ENCODE data around the gene WFDC1.

DNA sequence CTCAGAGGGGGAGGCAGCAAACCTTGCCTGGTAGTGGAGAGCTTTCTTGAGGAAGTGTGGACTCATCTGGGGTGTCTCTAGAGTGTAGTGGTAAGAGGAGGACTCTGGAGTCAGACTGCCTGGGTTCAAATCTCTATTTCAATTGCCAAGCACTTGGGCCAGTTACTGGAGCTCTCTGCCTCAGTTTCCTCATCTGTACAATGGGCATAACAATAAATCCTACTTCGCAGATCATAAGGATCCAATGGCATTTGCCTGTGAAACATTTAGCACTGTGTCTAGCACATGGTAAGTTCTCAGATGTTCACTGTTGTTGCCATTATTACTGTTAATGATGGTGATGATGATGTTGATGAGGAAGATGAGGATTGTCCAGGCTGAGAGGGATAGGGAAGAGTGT is 23.6 kb upstream of the WFDC1 start:
- TF ChIP-seq POLR2A (IDR thresholded peaks at IDR 0.05), result no peak
- TF ChIP-seq, protein P1, sequence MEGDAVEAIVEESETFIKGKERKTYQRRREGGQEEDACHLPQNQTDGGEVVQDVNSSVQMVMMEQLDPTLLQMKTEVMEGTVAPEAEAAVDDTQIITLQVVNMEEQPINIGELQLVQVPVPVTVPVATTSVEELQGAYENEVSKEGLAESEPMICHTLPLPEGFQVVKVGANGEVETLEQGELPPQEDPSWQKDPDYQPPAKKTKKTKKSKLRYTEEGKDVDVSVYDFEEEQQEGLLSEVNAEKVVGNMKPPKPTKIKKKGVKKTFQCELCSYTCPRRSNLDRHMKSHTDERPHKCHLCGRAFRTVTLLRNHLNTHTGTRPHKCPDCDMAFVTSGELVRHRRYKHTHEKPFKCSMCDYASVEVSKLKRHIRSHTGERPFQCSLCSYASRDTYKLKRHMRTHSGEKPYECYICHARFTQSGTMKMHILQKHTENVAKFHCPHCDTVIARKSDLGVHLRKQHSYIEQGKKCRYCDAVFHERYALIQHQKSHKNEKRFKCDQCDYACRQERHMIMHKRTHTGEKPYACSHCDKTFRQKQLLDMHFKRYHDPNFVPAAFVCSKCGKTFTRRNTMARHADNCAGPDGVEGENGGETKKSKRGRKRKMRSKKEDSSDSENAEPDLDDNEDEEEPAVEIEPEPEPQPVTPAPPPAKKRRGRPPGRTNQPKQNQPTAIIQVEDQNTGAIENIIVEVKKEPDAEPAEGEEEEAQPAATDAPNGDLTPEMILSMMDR (IDR thresholded peaks at IDR 0.05), result no peak

Data from vagina (tissue), 2 donors.